GM12878 (cell line): ENCODE data around the gene DNMBP. TPM values are rescaled to one million over a fixed set of nuclear protein-coding genes. Genes with fewer than 3 reads are reported as not detected.
"Not testable (repeated sequence)": the region's sequence is repeated elsewhere in the genome, so short reads cannot be mapped to it uniquely, and the experiment has no call there.

Experiments used
- ATAC-seq: fragments of 200-7000 bp; cut with Tn5 transposase; 3 replicates; pipeline ENCODE4 v1.9.1; 2020; ENCODE audit warnings: mild to moderate bottlenecking, moderate library complexity
- BruUV-seq: library from RNA; stranded (reverse); fragments of 400-500 nt; replicated peaks from 2 replicates; lab custom pipeline; 2021; lab: Mats Ljungman, UMichigan
- CTCF ChIA-PET: fragments of 300-600 bp; sonication (Branson Sonifier 250); formaldehyde crosslinking; extraction: SDS; loops from one replicate; lab custom pipeline; 2021; ENCODE audit warnings: inconsistent platforms; lab: Yijun Ruan, JAX
- POLR2A ChIA-PET: fragments of 350-600 bp; formaldehyde crosslinking; extraction: SDS; loops from one replicate; lab custom pipeline; 2021; ENCODE audit warnings: inconsistent platforms; lab: Charles Lee
- RAD21 ChIA-PET: fragments of 300-600 bp; sonication (Branson Sonifier 250); formaldehyde crosslinking; loops from one replicate; lab custom pipeline; 2023; ENCODE audit warnings: antibody characterized with exemption; ENCODE audit not compliant: unreplicated experiment; lab: Charles Lee
- SMC1A ChIA-PET: fragments of 300-600 bp; sonication (Branson Sonifier 250); formaldehyde crosslinking; loops from one replicate; lab custom pipeline; 2023; ENCODE audit not compliant: unreplicated experiment, uncharacterized antibody; lab: Charles Lee
- DNase-seq: peaks from one replicate; pipeline ENCODE4 v3.0.0-alpha.2; 2011; ENCODE audit warnings: low read depth, low spot score
- FAIRE-seq: peaks from 3 replicates; lab custom pipeline; 2011; peaks lifted over from hg19 to GRCh38; lab: Jason Lieb, UNC
- H2AFZ ChIP-seq: 2 replicates; pipeline ENCODE4 v1.6.0; 2011; ENCODE audit warnings: low read depth, low read length, control low read depth; ENCODE audit not compliant: control insufficient read depth
- H3K27ac ChIP-seq: 2 replicates; pipeline ENCODE4 v1.5.1; 2011; ENCODE audit warnings: control low read depth; ENCODE audit not compliant: control insufficient read depth, insufficient read depth
- H3K27me3 ChIP-seq, 2 experiments: replicated peaks in 1 of 2; 2 replicates each; pipeline versions ENCODE4 v1.6.0 to v1.6.1; 2011; ENCODE audit warnings: low read length in 1 of 2; ENCODE audit not compliant: control insufficient read depth in 2 of 2, insufficient read depth in 2 of 2
- H3K36me3 ChIP-seq, 2 experiments: 2 replicates each; pipeline ENCODE4 v1.5.1; 2011; ENCODE audit warnings: low read length in 1 of 2; ENCODE audit not compliant: control insufficient read depth in 2 of 2, insufficient read depth in 2 of 2
- H3K4me1 ChIP-seq: 2 replicates; pipeline ENCODE4 v1.6.1; 2011; ENCODE audit warnings: mild to moderate bottlenecking, low read length, moderate library complexity, mixed read lengths; ENCODE audit not compliant: control insufficient read depth, insufficient read depth
- H3K4me2 ChIP-seq: 2 replicates; pipeline ENCODE4 v1.6.0; 2011; ENCODE audit warnings: control low read depth; ENCODE audit not compliant: control insufficient read depth, insufficient read depth
- H3K4me3 ChIP-seq: fragments of 200-600 bp; sonication (generic); 2 replicates; pipeline ENCODE4 v1.5.1; 2016
- H3K79me2 ChIP-seq: 2 replicates; pipeline ENCODE4 v1.6.0; 2011; ENCODE audit warnings: low read length; ENCODE audit not compliant: control insufficient read depth, insufficient read depth
- H3K9ac ChIP-seq: 2 replicates; pipeline ENCODE4 v1.8.0; 2011; ENCODE audit warnings: low read length, control low read depth, mixed read lengths; ENCODE audit not compliant: control insufficient read depth, insufficient read depth
- H3K9me3 ChIP-seq: replicated peaks from 3 replicates; pipeline ENCODE4 v1.5.1; 2011; ENCODE audit warnings: mild to moderate bottlenecking, low read length; ENCODE audit not compliant: control insufficient read depth, insufficient read depth
- H4K20me1 ChIP-seq: 2 replicates; pipeline ENCODE4 v1.6.0; 2011; ENCODE audit not compliant: control insufficient read depth, insufficient read depth
- ZBTB33 ChIP-seq: fragments of 450-650 bp; IDR thresholded peaks from 2 replicates; pipeline ENCODE4 v1.6.1; 2017; ENCODE audit warnings: mild to moderate bottlenecking
- WGBS: methylation state at CpG from one replicate; pipeline ENCODE4 v1.1.6; 2016; ENCODE audit warnings: low lambda C conversion rate; ENCODE audit not compliant: insufficient replicate concordance, insufficient coverage; ENCODE audit errors: missing lambda C conversion rate; 5-methylcytosine and 5-hydroxymethylcytosine counted together
- in situ Hi-C: fragments of 300-500 bp; cut with MboI; formaldehyde crosslinking; loops from 9 replicates; pipeline ENCODE4 v1.14.3; 2018; ENCODE audit warnings: mixed read lengths
- intact Hi-C: fragments of 100-400 bp; cut with micrococcal nuclease; formaldehyde crosslinking; loops from one replicate; pipeline ENCODE4 v1.14.2; 2022; ENCODE audit not compliant: unreplicated experiment
- polyA plus RNA-seq, 11 experiments: library from polyadenylated mRNA; depleted of rRNA in 4 of 11; unstranded in 6 of 11; stranded (reverse) in 5 of 11; fragments of >200 nt; fragmentation: Nextera tagmentation in 4 of 11; fragmentation: Illumina TruSeq in 1 of 11; extraction: Ambion mirVana in 4 of 11; extraction: Trizol in 1 of 11; gene quantifications; 1 replicate in 1 of 11; 2 replicates in 10 of 11; pipeline versions ENCODE4 v1.2.1 to v1.2.3, GENCODE V29; 2011 to 2016; ENCODE audit warnings: inconsistent platforms in 2 of 11, missing spikeins in 2 of 11, low read depth in 1 of 11
- total RNA-seq, 4 experiments: library from RNA; depleted of rRNA in 3 of 4; stranded (reverse); fragments of >200 nt in 3 of 4; fragmentation: Illumina TruSeq in 1 of 4; extraction: Trizol in 1 of 4; gene quantifications; 2 replicates each; pipeline versions ENCODE4 v1.2.1 to v1.2.3, GENCODE V29; 2013 to 2021

The DNMBP gene
- total and polyA plus RNA-seq, 10 of the 15 experiments (the other 5 are each of a cell fraction or from before 2014, with no cell fraction given), result 7.1 to 45.0 (median 22.0) TPM

GRCh38 chr10:99895867-99896266, 113.9 kb downstream of the DNMBP start (continued):
- no peak for TF ChIP-seq ZBTB33

GRCh38 chr10:99895066-99895465, 114.7 kb downstream of the DNMBP start:
- intact Hi-C loops, H3K4me1 ChIP-seq, BruUV-seq, DNase-seq, H3K9me3 ChIP-seq, H4K20me1 ChIP-seq, FAIRE-seq, ATAC-seq, H3K79me2 ChIP-seq, H2AFZ ChIP-seq, H3K27ac ChIP-seq, H3K27me3 ChIP-seq, H3K9ac ChIP-seq, in situ Hi-C loops, H3K4me2 ChIP-seq, H3K4me3 ChIP-seq: not testable (repeated sequence)
- ChIA-PET CTCF (interaction anchor here (0.6 to 1.5 kb wide), 3 partner anchors 148 to 1319 kb away, joined by 3 to 4 read pairs (median 3); no protein-coding TSS in a partner anchor), SMC1A (interaction anchor here (0.9 to 1.0 kb wide), 2 partner anchors 12 to 101 kb away, joined by 3 to 5 read pairs; no protein-coding TSS in a partner anchor), RAD21 (interaction anchor here (0.6 to 1.2 kb wide), 3 partner anchors 85 to 151 kb away, joined by 3 to 6 read pairs (median 3); partner anchors contain the start of gene DNMBP), POLR2A (interaction anchor here (0.6 kb wide), 1 partner anchor 341 kb away, joined by 3 read pairs; no protein-coding TSS in a partner anchor)
- 95% methylated on average over 7 of the region's 9 CpGs for WGBS
- peaks cover 13 to 65% of the 10 kb centered on the region in 2 experiments for H3K36me3 ChIP-seq
